HepG2 (cell line): ENCODE results near the gene MYL11. TPM values are rescaled to one million over a fixed set of nuclear protein-coding genes. Genes with fewer than 3 reads are reported as not detected.

Source experiments
- ATF5 ChIP-seq: sonication (generic); formaldehyde crosslinking; IDR thresholded peaks from 2 replicates; pipeline ENCODE4 v1.4.0; 2020; ENCODE audit warnings: mild to moderate bottlenecking, low read depth, missing genetic modification reagents
- BCL6 ChIP-seq: IDR thresholded peaks from 2 replicates; pipeline ENCODE4 v1.6.1; 2016; ENCODE audit warnings: missing genetic modification reagents, missing compliant biosample characterization
- IKZF1 ChIP-seq: fragments of 450-650 bp; IDR thresholded peaks from 2 replicates; pipeline ENCODE4 v1.7.1; 2016
- KDM5A ChIP-seq: fragments of 200-600 bp; sonication (generic); IDR thresholded peaks from 2 replicates; pipeline ENCODE4 v1.7.0; 2018; ENCODE audit warnings: antibody characterized with exemption, mild to moderate bottlenecking, low read length, borderline replicate concordance
- MXD4 ChIP-seq: IDR thresholded peaks from 2 replicates; pipeline ENCODE4 v1.6.1; 2016; ENCODE audit warnings: mild to moderate bottlenecking, missing biosample characterization, missing genetic modification reagents
- NCOA1 ChIP-seq: sonication (generic); formaldehyde crosslinking; IDR thresholded peaks from 2 replicates; pipeline ENCODE4 v1.9.0; 2021; ENCODE audit warnings: missing genetic modification reagents
- RARA ChIP-seq: IDR thresholded peaks from 2 replicates; pipeline ENCODE4 v1.6.1; 2016; ENCODE audit warnings: missing genetic modification reagents, missing compliant biosample characterization
- RNF2 ChIP-seq: fragments of 450-650 bp; conservative IDR thresholded peaks from 2 replicates; pipeline ENCODE4 v1.6.1; 2016; ENCODE audit warnings: low read depth
- TBX2 ChIP-seq: sonication (generic); formaldehyde crosslinking; IDR thresholded peaks from 2 replicates; pipeline ENCODE4 v1.5.0; 2020; ENCODE audit warnings: missing genetic modification reagents, mild to moderate bottlenecking, borderline replicate concordance
- ZMYM2 ChIP-seq: sonication (generic); formaldehyde crosslinking; IDR thresholded peaks from 2 replicates; pipeline ENCODE4 v1.8.0; 2022; ENCODE audit warnings: mild to moderate bottlenecking, missing genetic modification reagents
- ZNF337 ChIP-seq: sonication (generic); formaldehyde crosslinking; IDR thresholded peaks from 2 replicates; pipeline ENCODE4 v1.5.1; 2020; ENCODE audit warnings: missing genetic modification reagents, low read depth, mild to moderate bottlenecking, borderline replicate concordance
- ZNF704 ChIP-seq: sonication (generic); formaldehyde crosslinking; IDR thresholded peaks from 2 replicates; pipeline ENCODE4 v1.8.1; 2023; ENCODE audit warnings: mild to moderate bottlenecking, inconsistent platforms, moderate library complexity, missing genetic modification reagents, borderline replicate concordance
- ZSCAN12 ChIP-seq: sonication (generic); formaldehyde crosslinking; IDR thresholded peaks from 2 replicates; pipeline ENCODE4 v1.9.0; 2021; ENCODE audit warnings: mild to moderate bottlenecking, missing genetic modification reagents
- polyA plus RNA-seq, 8 experiments: library from polyadenylated mRNA; depleted of rRNA in 3 of 8; stranded (reverse) in 7 of 8; unstranded in 1 of 8; fragments of >200 nt; fragmentation: Illumina TruSeq in 4 of 8; extraction: Trizol in 4 of 8; gene quantifications; 2 replicates each; pipeline versions ENCODE4 v1.2.1 to v1.2.3, GENCODE V29; 2011 to 2016; ENCODE audit warnings: low read depth in 4 of 8, missing spikeins in 1 of 8, mixed read lengths in 1 of 8; ENCODE audit not compliant: insufficient read depth in 1 of 8
- total RNA-seq, 5 experiments: library from RNA; depleted of rRNA; stranded (reverse); fragments of >200 nt; fragmentation: Illumina TruSeq; extraction: Trizol; gene quantifications; 2 replicates each; pipeline ENCODE4 v1.2.3, GENCODE V29; 2016; ENCODE audit warnings: low read depth in 1 of 5
- TF ChIP-seq, protein P1 (sequence below), 2 experiments: sonication (generic) in 1 of 2; formaldehyde crosslinking in 1 of 2; IDR thresholded peaks; 2 replicates each; pipeline versions ENCODE4 v1.6.1 to v1.9.0; 2014 to 2022; ENCODE audit warnings: antibody characterized with exemption in 1 of 2, borderline replicate concordance in 1 of 2, inconsistent platforms in 1 of 2, low read depth in 1 of 2, missing genetic modification reagents in 1 of 2
- TF ChIP-seq, protein P2 (sequence below): sonication (generic); formaldehyde crosslinking; IDR thresholded peaks from 2 replicates; pipeline ENCODE4 v1.8.1; 2023; ENCODE audit warnings: missing genetic modification reagents, mild to moderate bottlenecking, borderline replicate concordance

Gene MYL11
- total and polyA plus RNA-seq, 2 of the 13 experiments (the other 11 are each of a cell fraction or from before 2014, with no cell fraction given) = not detected

DNA sequence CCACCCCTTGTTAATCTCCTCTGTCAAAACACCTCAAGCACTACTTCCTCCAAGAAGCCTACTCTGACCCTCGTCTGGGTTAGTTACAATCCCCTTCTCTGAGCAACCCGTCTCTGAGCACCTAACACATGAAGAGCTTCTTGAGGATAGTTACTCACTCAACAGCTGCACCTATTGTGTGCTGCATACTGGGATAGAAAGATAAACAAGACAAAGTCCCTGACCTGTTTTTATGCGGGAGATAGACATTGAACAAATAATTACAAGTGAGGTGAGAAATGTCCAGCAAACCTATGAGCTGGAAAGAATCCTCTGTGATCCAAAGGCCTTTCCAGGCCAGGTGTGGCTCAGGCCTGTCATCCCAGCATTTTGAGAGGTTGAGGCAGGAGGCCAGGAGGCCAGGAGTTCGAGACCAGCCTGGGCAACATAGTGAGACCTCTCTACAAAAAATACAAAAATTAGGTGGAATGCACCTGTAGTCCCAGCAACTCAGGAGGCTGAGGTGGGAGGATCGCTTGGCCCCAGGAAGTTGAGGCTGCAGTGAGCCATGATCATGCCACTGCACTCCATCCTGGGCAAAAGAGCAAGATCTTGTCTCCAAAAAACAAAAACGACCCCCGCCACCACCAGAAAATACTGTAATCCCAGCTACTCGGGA is 27.3 kb downstream of the MYL11 start (continued):
- TF ChIP-seq, protein P1, sequence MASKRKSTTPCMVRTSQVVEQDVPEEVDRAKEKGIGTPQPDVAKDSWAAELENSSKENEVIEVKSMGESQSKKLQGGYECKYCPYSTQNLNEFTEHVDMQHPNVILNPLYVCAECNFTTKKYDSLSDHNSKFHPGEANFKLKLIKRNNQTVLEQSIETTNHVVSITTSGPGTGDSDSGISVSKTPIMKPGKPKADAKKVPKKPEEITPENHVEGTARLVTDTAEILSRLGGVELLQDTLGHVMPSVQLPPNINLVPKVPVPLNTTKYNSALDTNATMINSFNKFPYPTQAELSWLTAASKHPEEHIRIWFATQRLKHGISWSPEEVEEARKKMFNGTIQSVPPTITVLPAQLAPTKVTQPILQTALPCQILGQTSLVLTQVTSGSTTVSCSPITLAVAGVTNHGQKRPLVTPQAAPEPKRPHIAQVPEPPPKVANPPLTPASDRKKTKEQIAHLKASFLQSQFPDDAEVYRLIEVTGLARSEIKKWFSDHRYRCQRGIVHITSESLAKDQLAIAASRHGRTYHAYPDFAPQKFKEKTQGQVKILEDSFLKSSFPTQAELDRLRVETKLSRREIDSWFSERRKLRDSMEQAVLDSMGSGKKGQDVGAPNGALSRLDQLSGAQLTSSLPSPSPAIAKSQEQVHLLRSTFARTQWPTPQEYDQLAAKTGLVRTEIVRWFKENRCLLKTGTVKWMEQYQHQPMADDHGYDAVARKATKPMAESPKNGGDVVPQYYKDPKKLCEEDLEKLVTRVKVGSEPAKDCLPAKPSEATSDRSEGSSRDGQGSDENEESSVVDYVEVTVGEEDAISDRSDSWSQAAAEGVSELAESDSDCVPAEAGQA (IDR thresholded peaks at IDR 0.05; ENCODE audit: low read depth) = no peak
- TF ChIP-seq, protein P1 (CRISPR knock-in tag; IDR thresholded peaks at IDR 0.05; ENCODE audit: borderline replicate concordance) = no peak
- TF ChIP-seq KDM5A = no peak
- TF ChIP-seq ZNF704 (CRISPR knock-in tag) = 0 out of 2 replicates have a peak, but pooled peaks have one; percentile 50
- no peak for TF ChIP-seq ATF5
- peak; percentile 88 for TF ChIP-seq RARA
- TF ChIP-seq, protein P2, sequence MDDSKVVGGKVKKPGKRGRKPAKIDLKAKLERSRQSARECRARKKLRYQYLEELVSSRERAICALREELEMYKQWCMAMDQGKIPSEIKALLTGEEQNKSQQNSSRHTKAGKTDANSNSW (CRISPR knock-in tag) = 0 out of 2 replicates have a peak, but pooled peaks have one; percentile 30
- TF ChIP-seq IKZF1 = no peak
- peak; percentile 83; the same call in 1 of the 2 replicates for TF ChIP-seq ZNF337
- TF ChIP-seq BCL6 (CRISPR knock-in tag) = peak; percentile 78
- TF ChIP-seq ZSCAN12 (CRISPR knock-in tag) = 0 out of 2 replicates have a peak, but pooled peaks have one; percentile 51
- no peak for TF ChIP-seq NCOA1
- peak; percentile 100 for TF ChIP-seq ZMYM2 (CRISPR knock-in tag)
- peak; percentile 94 for TF ChIP-seq TBX2 (CRISPR knock-in tag)
- TF ChIP-seq MXD4 (CRISPR knock-in tag) = peak; percentile 66
- no peak for TF ChIP-seq RNF2
